ENCODE measurements around the gene FERMT3. TPM values are rescaled to one million over a fixed set of nuclear protein-coding genes. Genes with fewer than 3 reads are reported as not detected.
"Not testable (repeated sequence)": the region's sequence is repeated elsewhere in the genome, so short reads cannot be mapped to it uniquely, and the experiment has no call there.

The FERMT3 gene
- total and polyA plus RNA-seq, 2 of the 13 experiments (the other 11 are each of a cell fraction or from before 2014, with no cell fraction given), result 0.29 TPM; not detected in 1

GRCh38 chr11:64162769-64163168 is 43.8 kb upstream of the FERMT3 start:
- BruUV-seq (replicated peaks); CTCF ChIA-PET (ENCODE audit: low intra/inter-chr PET ratio, low total read pairs); FAIRE-seq: not testable (repeated sequence)

GRCh38 chr11:64163951-64164350 is 42.6 kb upstream of the FERMT3 start:
- ChIA-PET CTCF (ENCODE audit: low intra/inter-chr PET ratio, low total read pairs) (no interaction called here), POLR2A (interaction anchor here (1.7 kb wide), 1 partner anchor 21 kb away, joined by 6 read pairs; the partner anchor contains the start of gene STIP1)
- H3K79me2 ChIP-seq (ENCODE audit: insufficient read depth, low read length), result peaks cover 17% of the 10 kb centered on the region
- no peak overlapping the region for H3K4me3 ChIP-seq (replicated peaks in 1 of 3; ENCODE audit: insufficient read depth in 1 of 3, low read depth in 2 of 3, low read length in 3 of 3)
- no TSS peak for BruUV-seq (replicated peaks)
- intact Hi-C loops (cut with micrococcal nuclease; ENCODE audit: unreplicated experiment), result no loop called here
- no peaks in the 10 kb centered on the region for H4K20me1 ChIP-seq (ENCODE audit: insufficient read depth, low read length)
- H3K9ac ChIP-seq (ENCODE audit: insufficient read depth, low read depth, low read length), result no peak overlapping the region
- H3K9me3 ChIP-seq (ENCODE audit: low read length), result no peaks in the 10 kb centered on the region
- H3K36me3 ChIP-seq (replicated peaks in 1 of 2; ENCODE audit: control insufficient read depth in 1 of 2, insufficient read depth in 2 of 2, low read length in 2 of 2), result no peaks in the 10 kb centered on the region
- no peaks in the 10 kb centered on the region; a peak in 1 of 5 replicates for H3K27me3 ChIP-seq (ENCODE audit: control insufficient read depth in 1 of 2, insufficient read depth in 2 of 2, low read length in 2 of 2)
- H3K4me2 ChIP-seq (ENCODE audit: low read depth, low read length), result no peak overlapping the region
- DNase-seq (ENCODE audit: low spot score) (no peak), ATAC-seq (no peak), FAIRE-seq (no peak)
- peaks cover 30% of the 10 kb centered on the region for H3K4me1 ChIP-seq (ENCODE audit: insufficient read depth, low read length)
- H2AFZ ChIP-seq (ENCODE audit: low read length), result no peak overlapping the region
- H3K27ac ChIP-seq (ENCODE audit: extremely low read length, insufficient read depth, low read length), result no peak overlapping the region
- in situ Hi-C loops (cut with HindIII; ENCODE audit: extremely low pct_ligation_motif_present, low pct_unique_long_range_greater_than_20kb), result no loop called here
- no peak for TF ChIP-seq MATR3 (CRISPR knock-in tag; IDR thresholded peaks at IDR 0.05)
- no peak for TF ChIP-seq ZNF33B (CRISPR knock-in tag; IDR thresholded peaks at IDR 0.05)
- TF ChIP-seq PLRG1 (conservative IDR thresholded peaks at IDR 0.05), result no peak
- no peak for TF ChIP-seq CENPX (CRISPR knock-in tag; IDR thresholded peaks at IDR 0.05)
- TF ChIP-seq SRY (CRISPR knock-in tag; IDR thresholded peaks at IDR 0.05), result no peak
- no peak for TF ChIP-seq NPAS2 (CRISPR knock-in tag; IDR thresholded peaks at IDR 0.05; ENCODE audit: borderline replicate concordance)
- peak; percentile 99 for TF ChIP-seq POGK (CRISPR knock-in tag; conservative IDR thresholded peaks at IDR 0.05)
- 89% methylated on average over 5 of the region's 5 CpGs for WGBS (ENCODE audit: low lambda C conversion rate)

More at GRCh38 chr11:64162769-64163168, 43.8 kb upstream of the FERMT3 start:
- H3K36me3 ChIP-seq (replicated peaks in 1 of 2; ENCODE audit: control insufficient read depth in 1 of 2, insufficient read depth in 2 of 2, low read length in 2 of 2); H3K4me2 ChIP-seq (ENCODE audit: low read depth, low read length); intact Hi-C loops (cut with micrococcal nuclease; ENCODE audit: unreplicated experiment); H2AFZ ChIP-seq (ENCODE audit: low read length); DNase-seq (ENCODE audit: low spot score); H4K20me1 ChIP-seq (ENCODE audit: insufficient read depth, low read length); H3K9ac ChIP-seq (ENCODE audit: insufficient read depth, low read depth, low read length); ATAC-seq; H3K27me3 ChIP-seq (ENCODE audit: control insufficient read depth in 1 of 2, insufficient read depth in 2 of 2, low read length in 2 of 2); H3K9me3 ChIP-seq (ENCODE audit: low read length); H3K4me3 ChIP-seq (replicated peaks in 1 of 3; ENCODE audit: insufficient read depth in 1 of 3, low read depth in 2 of 3, low read length in 3 of 3); in situ Hi-C loops (cut with HindIII; ENCODE audit: extremely low pct_ligation_motif_present, low pct_unique_long_range_greater_than_20kb); H3K27ac ChIP-seq (ENCODE audit: extremely low read length, insufficient read depth, low read length): not testable (repeated sequence)
- H3K4me1 ChIP-seq (ENCODE audit: insufficient read depth, low read length), result peaks cover 25% of the 10 kb centered on the region
- POLR2A ChIA-PET, result interaction anchor here (1.7 kb wide), 1 partner anchor 23 kb away, joined by 6 read pairs; the partner anchor contains the start of gene STIP1
- WGBS (ENCODE audit: low lambda C conversion rate), result 95% methylated on average over 16 of the region's 16 CpGs
- peaks cover 17% of the 10 kb centered on the region for H3K79me2 ChIP-seq (ENCODE audit: insufficient read depth, low read length)
